ENCODE data around the gene IQCK.
A peak's percentile ranks its signal among the peaks of the same experiment; 100 is the strongest.
"Not testable (repeated sequence)": the region's sequence is repeated elsewhere in the genome, so short reads cannot be mapped to it uniquely, and the experiment has no call there.

The IQCK gene

GRCh38 chr16:19699472-19699871, 18.6 kb upstream of the IQCK start:
- DNase-seq (ENCODE audit: low read depth, low spot score), result no peak

GRCh38 chr16:19700319-19700781, 17.7 kb upstream of the IQCK start:
- DNase-seq (ENCODE audit: low read depth, low spot score), result no peak

GRCh38 chr16:19701091-19701490, 17.0 kb upstream of the IQCK start:
- no peak for DNase-seq (ENCODE audit: low read depth, low spot score)

- DNase-seq (ENCODE audit: low read depth, low spot score), result no peak
These were observed 14.7 kb upstream of the IQCK start for GRCh38 chr16:19703172-19703889.

DNA sequence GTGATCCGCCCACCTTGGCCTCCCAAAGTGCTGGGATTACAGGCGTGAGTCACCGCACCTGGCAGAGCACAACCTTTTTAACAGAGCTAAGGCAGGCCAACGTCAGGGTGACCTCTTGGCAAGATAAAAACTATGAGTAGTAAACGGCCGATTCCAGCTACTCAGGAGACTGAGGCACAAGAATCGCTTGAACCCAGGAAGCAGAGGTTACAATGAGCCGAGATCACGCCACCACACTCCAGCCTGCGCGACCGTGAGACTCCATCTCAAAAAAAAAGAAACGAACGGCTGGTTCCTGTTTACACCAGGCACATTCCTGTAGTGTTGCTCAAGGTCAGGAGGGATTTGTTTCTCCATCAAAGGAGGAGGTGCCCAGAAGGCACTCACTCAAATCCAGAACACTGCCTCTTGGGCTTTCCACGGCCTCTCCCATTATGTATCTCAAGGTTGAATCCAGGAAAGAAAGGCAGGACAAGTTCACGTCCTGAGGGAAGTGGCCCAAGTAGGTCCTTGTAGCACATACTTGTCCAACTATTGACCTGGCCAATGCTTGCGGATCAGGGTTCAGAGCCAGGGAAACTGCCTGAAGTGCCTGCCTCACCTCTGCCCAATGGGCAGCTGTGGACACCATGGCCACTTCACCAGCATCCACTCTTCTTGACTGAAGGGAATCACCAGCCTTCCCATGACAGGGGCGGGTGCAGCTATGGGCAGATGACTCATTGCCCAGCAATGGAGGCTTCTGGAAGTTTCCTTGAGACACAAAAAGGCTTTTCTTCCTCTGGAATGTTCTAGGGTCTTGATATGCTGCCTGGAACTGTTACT, 13.5 kb upstream of the IQCK start:
- DNase-seq (ENCODE audit: low read depth, low spot score), result no peak

GRCh38 chr16:19705146-19705501, 12.9 kb upstream of the IQCK start:
- DNase-seq (ENCODE audit: low read depth, low spot score), result no peak

- no peak for DNase-seq (ENCODE audit: low read depth, low spot score)
These were observed 12.2 kb upstream of the IQCK start for GRCh38 chr16:19705843-19706242.

- DNase-seq (ENCODE audit: low read depth, low spot score), result no peak
These were observed 11.2 kb upstream of the IQCK start for GRCh38 chr16:19706846-19707245.

- no peak for DNase-seq (ENCODE audit: low read depth, low spot score)
These were observed 10.3 kb upstream of the IQCK start for GRCh38 chr16:19707569-19708295.

- DNase-seq (ENCODE audit: low read depth, low spot score), result peak; percentile 49
These were observed 9.5 kb upstream of the IQCK start for GRCh38 chr16:19708296-19709205.

- no peak for DNase-seq (ENCODE audit: low read depth, low spot score)
These were observed 8.5 kb upstream of the IQCK start for GRCh38 chr16:19709381-19710136.

DNA sequence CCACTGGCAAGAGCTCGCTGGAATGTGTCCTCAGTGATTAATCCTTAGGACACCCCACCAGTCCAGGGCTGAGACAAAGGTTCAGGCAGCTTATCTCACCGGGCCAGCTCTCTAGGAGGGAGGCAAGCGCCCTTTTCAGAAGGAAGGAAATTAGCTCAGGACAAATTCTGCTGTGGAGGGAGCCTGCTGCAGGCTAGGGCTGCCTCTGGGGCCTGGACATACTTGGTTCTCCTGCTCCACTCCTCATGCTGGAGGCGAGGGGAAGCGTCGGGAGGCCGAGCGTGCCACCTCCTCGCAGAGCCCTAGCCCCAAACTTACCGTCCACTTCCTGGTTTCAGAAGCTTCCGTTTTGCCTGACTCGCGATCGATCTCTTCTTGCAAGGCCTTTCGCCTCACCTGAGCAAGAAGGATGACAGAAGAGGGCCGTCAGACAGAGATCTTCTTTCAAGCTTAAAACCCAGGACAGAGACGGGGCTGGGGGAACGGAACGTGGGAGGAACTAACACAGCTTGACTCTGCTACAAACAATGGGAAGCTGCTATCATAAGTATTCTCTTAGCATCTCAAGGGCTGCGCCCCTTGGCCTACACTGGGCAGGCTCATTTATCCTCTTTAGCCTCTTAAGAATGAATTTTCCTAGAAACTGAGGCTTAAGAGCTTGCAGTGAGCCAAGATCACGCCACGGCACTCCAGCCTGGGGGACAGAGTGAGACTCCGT, 7.7 kb upstream of the IQCK start:
- peak; percentile 56 for DNase-seq (ENCODE audit: low read depth, low spot score)

GRCh38 chr16:19710991-19711545, 7.0 kb upstream of the IQCK start:
- no peak for DNase-seq (ENCODE audit: low read depth, low spot score)

DNA sequence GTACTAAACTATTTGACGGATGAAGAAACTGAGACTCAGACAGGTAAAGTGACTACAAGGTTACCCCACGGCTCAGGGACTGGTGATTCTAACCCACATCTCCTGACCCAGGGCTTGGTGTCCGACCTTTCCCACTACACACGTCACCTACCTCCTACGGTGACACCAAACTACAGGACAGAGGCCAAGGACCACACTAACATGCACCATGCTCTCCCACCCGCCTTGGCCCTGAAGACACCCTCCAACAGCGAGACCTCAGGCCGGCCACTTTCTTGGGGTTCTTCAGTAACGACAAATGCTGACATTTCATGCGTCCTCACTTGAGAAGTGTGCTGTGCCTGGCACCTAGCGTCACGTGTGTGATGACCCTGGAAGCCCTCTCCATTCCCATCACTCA, 6.4 kb upstream of the IQCK start:
- DNase-seq (ENCODE audit: low read depth, low spot score), result no peak

GRCh38 chr16:19712418-19713058, 5.5 kb upstream of the IQCK start:
- no peak for DNase-seq (ENCODE audit: low read depth, low spot score)

GRCh38 chr16:19713697-19714096, 4.4 kb upstream of the IQCK start:
- DNase-seq (ENCODE audit: low read depth, low spot score), result no peak

- no peak for DNase-seq (ENCODE audit: low read depth, low spot score)
These were observed 2.5 kb upstream of the IQCK start for GRCh38 chr16:19715566-19715965.

DNA sequence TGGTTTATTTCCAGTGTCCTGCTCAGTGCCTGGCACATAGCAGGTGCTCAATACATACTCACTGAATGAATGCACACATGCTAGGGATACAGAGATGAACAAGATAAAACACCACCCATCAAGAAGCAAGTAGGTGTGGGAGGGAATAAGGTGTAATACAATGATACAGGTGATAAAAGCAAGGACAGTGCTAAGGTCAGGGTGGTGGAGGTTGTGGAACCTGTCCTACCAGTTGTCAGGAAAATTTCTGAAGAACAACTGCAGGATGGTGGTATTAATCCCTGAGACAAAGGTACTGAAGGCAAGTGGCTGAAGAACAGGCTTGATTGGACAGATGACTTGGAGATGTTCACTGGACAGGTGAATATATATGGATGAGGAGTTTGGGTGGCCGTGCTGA, 1.9 kb upstream of the IQCK start:
- no peak for DNase-seq (ENCODE audit: low read depth, low spot score)

- DNase-seq (ENCODE audit: low read depth, low spot score), result not testable (repeated sequence)
These were observed 1.3 kb upstream of the IQCK start for GRCh38 chr16:19716728-19717127.

All from ELF-1 (cell line).